HepG2 (cell line): ENCODE measurements around the gene CLDND2. TPM values are rescaled to one million over a fixed set of nuclear protein-coding genes. Genes with fewer than 3 reads are reported as not detected.
A peak's percentile ranks its signal among the peaks of the same experiment; 100 is the strongest.

Experiments
- DZIP1 ChIP-seq: sonication (generic); formaldehyde crosslinking; IDR thresholded peaks from 2 replicates; pipeline ENCODE4 v1.5.0; 2020; ENCODE audit warnings: mild to moderate bottlenecking, missing genetic modification reagents
- GATAD1 ChIP-seq: IDR thresholded peaks from 2 replicates; pipeline ENCODE4 v1.6.1; 2016; ENCODE audit warnings: missing genetic modification reagents, missing compliant biosample characterization
- GMEB2 ChIP-seq: IDR thresholded peaks from 2 replicates; pipeline ENCODE4 v1.6.1; 2016; ENCODE audit warnings: missing biosample characterization, missing genetic modification reagents, low read depth
- GRHL1 ChIP-seq: sonication (generic); formaldehyde crosslinking; conservative IDR thresholded peaks from 2 replicates; pipeline ENCODE4 v1.8.0; 2022; ENCODE audit warnings: missing genetic modification reagents
- HES4 ChIP-seq: sonication (generic); formaldehyde crosslinking; IDR thresholded peaks from 2 replicates; pipeline ENCODE4 v1.9.0; 2021; ENCODE audit warnings: mild to moderate bottlenecking, missing genetic modification reagents, borderline replicate concordance
- IRF2 ChIP-seq: IDR thresholded peaks from 2 replicates; pipeline ENCODE4 v1.6.1; 2018; ENCODE audit warnings: missing genetic modification reagents, missing compliant biosample characterization
- PRPF4 ChIP-seq: fragments of 200-400 bp; formaldehyde crosslinking; IDR thresholded peaks from 2 replicates; pipeline ENCODE4 v1.6.1; 2016; ENCODE audit warnings: low read length, low read depth; ENCODE audit not compliant: poor library complexity, severe bottlenecking
- RFX1 ChIP-seq: fragments of 450-650 bp; IDR thresholded peaks from 2 replicates; pipeline ENCODE4 v1.6.1; 2017
- SYNCRIP ChIP-seq: fragments of 200-400 bp; formaldehyde crosslinking; IDR thresholded peaks from 2 replicates; pipeline ENCODE4 v1.6.1; 2018; ENCODE audit warnings: mild to moderate bottlenecking, low read depth, low read length; ENCODE audit not compliant: insufficient read depth
- ZFP36L1 ChIP-seq: sonication (generic); formaldehyde crosslinking; IDR thresholded peaks from 2 replicates; pipeline ENCODE4 v1.8.0; 2022; ENCODE audit warnings: mild to moderate bottlenecking, missing genetic modification reagents, moderate library complexity
- ZFP91 ChIP-seq: sonication (generic); formaldehyde crosslinking; IDR thresholded peaks from 2 replicates; pipeline ENCODE4 v1.9.0; 2022; ENCODE audit warnings: missing genetic modification reagents, mild to moderate bottlenecking, borderline replicate concordance
- ZNF160 ChIP-seq: sonication (generic); formaldehyde crosslinking; IDR thresholded peaks from 2 replicates; pipeline ENCODE4 v1.8.0; 2022; ENCODE audit warnings: mild to moderate bottlenecking, inconsistent platforms, missing genetic modification reagents
- ZNF607 ChIP-seq: sonication (generic); formaldehyde crosslinking; IDR thresholded peaks from 2 replicates; pipeline ENCODE4 v1.5.1; 2020; ENCODE audit warnings: missing genetic modification reagents, mild to moderate bottlenecking, borderline replicate concordance
- ZNF639 ChIP-seq: conservative IDR thresholded peaks from 2 replicates; pipeline ENCODE4 v1.6.1; 2018; ENCODE audit warnings: missing genetic modification reagents
- ZSCAN25 ChIP-seq: sonication (generic); formaldehyde crosslinking; IDR thresholded peaks from 2 replicates; pipeline ENCODE4 v1.8.0; 2022; ENCODE audit warnings: mild to moderate bottlenecking, missing genetic modification reagents
- ZUFSP ChIP-seq: sonication (generic); formaldehyde crosslinking; IDR thresholded peaks from 2 replicates; pipeline ENCODE4 v1.9.0; 2021; ENCODE audit warnings: missing genetic modification reagents, mild to moderate bottlenecking, borderline replicate concordance
- polyA plus RNA-seq, 8 experiments: library from polyadenylated mRNA; depleted of rRNA in 3 of 8; stranded (reverse) in 7 of 8; unstranded in 1 of 8; fragments of >200 nt; fragmentation: Illumina TruSeq in 4 of 8; extraction: Trizol in 4 of 8; gene quantifications; 2 replicates each; pipeline versions ENCODE4 v1.2.1 to v1.2.3, GENCODE V29; 2011 to 2016; ENCODE audit warnings: low read depth in 4 of 8, missing spikeins in 1 of 8, mixed read lengths in 1 of 8; ENCODE audit not compliant: insufficient read depth in 1 of 8
- total RNA-seq, 5 experiments: library from RNA; depleted of rRNA; stranded (reverse); fragments of >200 nt; fragmentation: Illumina TruSeq; extraction: Trizol; gene quantifications; 2 replicates each; pipeline ENCODE4 v1.2.3, GENCODE V29; 2016; ENCODE audit warnings: low read depth in 1 of 5

The CLDND2 gene
- total and polyA plus RNA-seq, 2 of the 13 experiments (the other 11 are each of a cell fraction or from before 2014, with no cell fraction given) = 0.84 to 1.8 TPM

GRCh38 chr19:51356159-51356801, 12.5 kb downstream of the CLDND2 start (continued):
- no peak for TF ChIP-seq PRPF4
- TF ChIP-seq ZFP36L1 (CRISPR knock-in tag) = no peak
- 0 out of 2 replicates have a peak, but pooled peaks have one; percentile 44 for TF ChIP-seq IRF2 (CRISPR knock-in tag)
- no peak for TF ChIP-seq ZUFSP (CRISPR knock-in tag)
- no peak for TF ChIP-seq RFX1
- no peak for TF ChIP-seq SYNCRIP
- no peak for TF ChIP-seq GRHL1 (CRISPR knock-in tag)
- no peak for TF ChIP-seq HES4 (CRISPR knock-in tag)
- peak; percentile 49; the same call in 1 of the 2 replicates for TF ChIP-seq GATAD1 (CRISPR knock-in tag)
- no peak for TF ChIP-seq GMEB2 (CRISPR knock-in tag)
- no peak for TF ChIP-seq ZNF607 (CRISPR knock-in tag)
- no peak for TF ChIP-seq DZIP1 (CRISPR knock-in tag)
- no peak for TF ChIP-seq ZNF160 (CRISPR knock-in tag)
- TF ChIP-seq ZSCAN25 (CRISPR knock-in tag) = no peak
- TF ChIP-seq ZNF639 (CRISPR knock-in tag) = no peak
- TF ChIP-seq ZFP91 (CRISPR knock-in tag) = peak; percentile 26; the same call in 1 of the 2 replicates
